Fibroblast of lung (primary cell): ENCODE data around the gene CRADD.

Experiments used
- CTCF ChIP-seq, 2 donors: IDR thresholded peaks in 1 of 2; conservative IDR thresholded peaks in 1 of 2; 1 replicate in 1 of 2; 2 replicates in 1 of 2; pipeline ENCODE4 v1.5.1; 2011 to 2012; ENCODE audit warnings: low read length in 2 of 2, control low read depth in 1 of 2, inconsistent platforms in 1 of 2, low read depth in 1 of 2, mild to moderate bottlenecking in 1 of 2
- EZH2 ChIP-seq: IDR thresholded peaks from 2 replicates; pipeline ENCODE4 v1.5.1; 2012; ENCODE audit warnings: low read length, control low read depth, mild to moderate bottlenecking; ENCODE audit errors: missing control alignments

GRCh38 chr12:93807354-93807753 lies 130.2 kb downstream of the CRADD start:
- no peak for TF ChIP-seq CTCF (conservative IDR thresholded peaks at IDR 0.05 in 1 of 2, IDR thresholded peaks at IDR 0.05 in 1 of 2; ENCODE audit: low read depth in 1 of 2, low read length in 2 of 2)
- no peak for TF ChIP-seq EZH2
